GM23248 (cell line): ENCODE results near the gene MRPL39.

Experiments
- EZH2 ChIP-seq: fragments of 200-600 bp; sonication (generic); IDR thresholded peaks from 2 replicates; pipeline ENCODE4 v1.6.1; 2018; ENCODE audit warnings: antibody characterized with exemption, mild to moderate bottlenecking; ENCODE audit not compliant: insufficient read depth, poor library complexity, severe bottlenecking
- EZH2phosphoT487 ChIP-seq: fragments of 200-600 bp; sonication (generic); IDR thresholded peaks from 2 replicates; pipeline ENCODE4 v1.6.1; 2018; ENCODE audit warnings: antibody characterized with exemption, moderate library complexity, mild to moderate bottlenecking, low read depth; ENCODE audit not compliant: insufficient read depth

DNA sequence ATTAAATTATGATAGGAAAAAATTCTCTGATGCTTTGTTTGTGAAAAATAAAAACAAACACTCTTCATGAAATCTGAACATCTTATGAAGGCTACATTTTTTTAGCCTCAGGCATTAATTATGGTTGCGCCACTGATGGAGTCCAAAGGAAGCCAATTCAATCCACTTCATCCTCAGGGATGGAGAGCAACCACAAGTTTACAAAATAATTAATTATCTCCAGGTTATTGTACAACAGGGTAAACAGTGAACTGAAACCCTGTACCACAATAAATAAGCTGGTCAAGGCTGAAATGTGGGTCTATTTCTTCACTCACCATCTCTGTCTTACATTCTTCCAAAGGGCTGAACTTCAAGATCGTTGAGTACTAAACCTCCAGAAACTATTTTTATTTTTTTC lies 49.2 kb downstream of the MRPL39 start:
- TF ChIP-seq EZH2phosphoT487 (no peak), EZH2 (no peak)
